Muscle of leg (tissue), 11 donors: Measurements from ENCODE around the gene MKNK2. TPM values are rescaled to one million over a fixed set of nuclear protein-coding genes. Genes with fewer than 3 reads are reported as not detected.

Source experiments
- DNase-seq: peaks from one replicate; pipeline ENCODE4 v3.0.0; 2013
- H3K27ac ChIP-seq: one replicate; pipeline ENCODE4 v1.5.1; 2013; ENCODE audit warnings: mild to moderate bottlenecking, low read length, control low read depth
- H3K27me3 ChIP-seq: one replicate; pipeline ENCODE4 v1.6.1; 2013; ENCODE audit warnings: low read length; ENCODE audit not compliant: control insufficient read depth, insufficient read depth
- H3K36me3 ChIP-seq: one replicate; pipeline ENCODE4 v1.6.1; 2013; ENCODE audit warnings: low read length; ENCODE audit not compliant: control insufficient read depth, insufficient read depth
- H3K4me1 ChIP-seq: one replicate; pipeline ENCODE4 v1.6.1; 2013; ENCODE audit warnings: low read length; ENCODE audit not compliant: control insufficient read depth, insufficient read depth
- H3K4me3 ChIP-seq: one replicate; pipeline ENCODE4 v1.5.1; 2013; ENCODE audit warnings: low read length, control low read depth
- H3K9me3 ChIP-seq: replicated peaks from 2 replicates; pipeline ENCODE4 v1.6.1; 2013; ENCODE audit warnings: low read depth, low read length; ENCODE audit not compliant: control insufficient read depth
- WGBS: methylation state at CpG from one replicate; pipeline ENCODE4 v1.1.5; 2013; ENCODE audit warnings: missing lambda C conversion rate; ENCODE audit not compliant: insufficient coverage; 5-methylcytosine and 5-hydroxymethylcytosine counted together
- polyA plus RNA-seq, 8 donors: library from polyadenylated mRNA; unstranded; fragments of 120-200 nt; gene quantifications; one replicate each; pipeline versions ENCODE4 v1.2.1 to v1.2.3, GENCODE V29; 2013; ENCODE audit warnings: inconsistent platforms in 1 of 8, low replicate concordance in 1 of 8; ENCODE audit not compliant: insufficient read length in 8 of 8, insufficient read depth in 1 of 8
- total RNA-seq: library from RNA; stranded (reverse); fragments of 120-200 nt; gene quantifications from one replicate; pipeline ENCODE4 v1.2.4, GENCODE V29; 2013

MKNK2 gene
- total and polyA plus RNA-seq, 9 donors: 56.9 to 115 (median 75.3) TPM

- Histone ChIP-seq H3K36me3 (no peaks in the 10 kb centered on the region), H3K27me3 (no peaks in the 10 kb centered on the region), H3K4me3 (no peak overlapping the region), H3K4me1 (peaks cover 28% of the 10 kb centered on the region), H3K27ac (peak overlapping the region; percentile 95), H3K9me3 (peaks cover 9% of the 10 kb centered on the region)
- peak; percentile 92 for DNase-seq
- 39% methylated on average over 11 of the region's 19 CpGs for WGBS
Measured at GRCh38 chr19:2032296-2032941, 18.6 kb downstream of the MKNK2 start.

GRCh38 chr19:2027361-2027760, 23.7 kb downstream of the MKNK2 start:
- Histone ChIP-seq H3K4me3 (no peak overlapping the region), H3K36me3 (no peaks in the 10 kb centered on the region), H3K27ac (no peak overlapping the region), H3K9me3 (peaks cover 5% of the 10 kb centered on the region), H3K4me1 (peaks cover 11% of the 10 kb centered on the region), H3K27me3 (no peaks in the 10 kb centered on the region)
- peak; percentile 87 for DNase-seq
- 18% methylated on average over 7 of the region's 9 CpGs for WGBS

GRCh38 chr19:2026770-2027169, 24.3 kb downstream of the MKNK2 start:
- WGBS: 100% methylated on average over 1 of the region's 10 CpGs
- Histone ChIP-seq H3K27ac (no peak overlapping the region), H3K27me3 (no peaks in the 10 kb centered on the region), H3K36me3 (no peaks in the 10 kb centered on the region), H3K4me1 (peaks cover 5% of the 10 kb centered on the region), H3K4me3 (no peak overlapping the region), H3K9me3 (peaks cover 5% of the 10 kb centered on the region)
- no peak for DNase-seq

GRCh38 chr19:2022289-2022688, 28.8 kb downstream of the MKNK2 start:
- H3K4me3 ChIP-seq: no peak overlapping the region
- H3K27ac ChIP-seq: no peak overlapping the region
- H3K36me3 ChIP-seq: no peaks in the 10 kb centered on the region
- WGBS: 100% methylated on average over 2 of the region's 2 CpGs
- peaks cover 5% of the 10 kb centered on the region for H3K9me3 ChIP-seq
- H3K4me1 ChIP-seq: peaks cover 5% of the 10 kb centered on the region
- no peaks in the 10 kb centered on the region for H3K27me3 ChIP-seq
- DNase-seq: no peak

- WGBS: 29% methylated on average over 1 of the region's 4 CpGs
- no peaks in the 10 kb centered on the region for H3K36me3 ChIP-seq
- H3K27ac ChIP-seq: no peak overlapping the region
- H3K4me3 ChIP-seq: no peak overlapping the region
- H3K27me3 ChIP-seq: no peaks in the 10 kb centered on the region
- DNase-seq: no peak
- peaks cover 5% of the 10 kb centered on the region for H3K4me1 ChIP-seq
- peaks cover 5% of the 10 kb centered on the region for H3K9me3 ChIP-seq
Measured at GRCh38 chr19:2021453-2022140, 29.4 kb downstream of the MKNK2 start.

- DNase-seq: no peak
Measured at GRCh38 chr19:2018752-2019151, 32.3 kb downstream of the MKNK2 start.

GRCh38 chr19:2016041-2016807, 34.8 kb downstream of the MKNK2 start:
- Histone ChIP-seq H3K4me3 (peak overlapping the region; percentile 26), H3K9me3 (no peaks in the 10 kb centered on the region), H3K27ac (peak overlapping the region; percentile 25), H3K4me1 (peaks cover 22% of the 10 kb centered on the region), H3K36me3 (peaks cover 9% of the 10 kb centered on the region), H3K27me3 (no peaks in the 10 kb centered on the region)
- WGBS: 78% methylated on average over 14 of the region's 23 CpGs
- DNase-seq: peak; percentile 91

More at GRCh38 chr19:2018752-2019151, 32.3 kb downstream of the MKNK2 start:
- Histone ChIP-seq H3K9me3 (no peaks in the 10 kb centered on the region), H3K4me1 (peaks cover 22% of the 10 kb centered on the region), H3K27me3 (no peaks in the 10 kb centered on the region), H3K27ac (no peak overlapping the region), H3K36me3 (peaks cover 4% of the 10 kb centered on the region), H3K4me3 (no peak overlapping the region)
- 98% methylated on average over 8 of the region's 13 CpGs for WGBS

- Histone ChIP-seq H3K4me3 (peak within 1 kb of the TSS; percentile 61), H3K36me3 (peaks cover 9% of the 10 kb centered on the region), H3K27ac (peak within 1 kb of the TSS; percentile 25), H3K4me1 (peaks cover 22% of the 10 kb centered on the region), H3K9me3 (no peaks in the 10 kb centered on the region), H3K27me3 (no peaks in the 10 kb centered on the region)
- peak; percentile 91 for DNase-seq
- WGBS: 0% methylated on average over 2 of the region's 20 CpGs
Measured at GRCh38 chr19:2015608-2015950, 35.5 kb downstream of the MKNK2 start, which contains the start of gene BTBD2. BTBD2 (minus strand) TSS chr19:2015714; CDS start chr19:2015703, 11 bp downstream.

GRCh38 chr19:2014731-2015607, 36.1 kb downstream of the MKNK2 start:
- Histone ChIP-seq H3K27me3 (no peaks in the 10 kb centered on the region), H3K4me1 (peaks cover 22% of the 10 kb centered on the region), H3K4me3 (peak overlapping the region; percentile 61), H3K27ac (no peak overlapping the region), H3K36me3 (peaks cover 9% of the 10 kb centered on the region), H3K9me3 (no peaks in the 10 kb centered on the region)
- WGBS: 4% methylated on average over 66 of the region's 74 CpGs
- no peak for DNase-seq
